Measurements from ENCODE around the gene CES5A. TPM values are rescaled to one million over a fixed set of nuclear protein-coding genes. Genes with fewer than 3 reads are reported as not detected.

The CES5A gene
- total and polyA plus RNA-seq, 2 donors from 2014 or later: not detected

DNA sequence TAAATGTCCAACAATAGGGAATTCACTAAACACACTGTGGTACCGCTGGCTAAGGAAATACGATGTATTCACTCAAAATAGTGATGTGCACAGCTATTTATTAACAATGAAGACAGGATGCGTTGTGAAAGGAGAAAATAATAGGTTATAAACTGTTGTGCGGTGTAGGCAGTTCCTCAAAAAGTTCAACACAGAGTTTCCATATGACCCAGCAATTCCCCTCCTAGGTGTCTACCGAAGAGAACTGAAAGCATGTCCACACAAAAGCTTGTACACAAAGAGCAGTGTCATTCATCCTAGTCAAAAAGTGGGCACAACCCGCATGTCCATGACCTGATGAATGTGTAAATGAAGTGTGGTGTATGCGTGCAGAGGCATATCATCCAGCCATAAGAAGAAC lies 41.1 kb downstream of the CES5A start:
- TF ChIP-seq, protein P1, sequence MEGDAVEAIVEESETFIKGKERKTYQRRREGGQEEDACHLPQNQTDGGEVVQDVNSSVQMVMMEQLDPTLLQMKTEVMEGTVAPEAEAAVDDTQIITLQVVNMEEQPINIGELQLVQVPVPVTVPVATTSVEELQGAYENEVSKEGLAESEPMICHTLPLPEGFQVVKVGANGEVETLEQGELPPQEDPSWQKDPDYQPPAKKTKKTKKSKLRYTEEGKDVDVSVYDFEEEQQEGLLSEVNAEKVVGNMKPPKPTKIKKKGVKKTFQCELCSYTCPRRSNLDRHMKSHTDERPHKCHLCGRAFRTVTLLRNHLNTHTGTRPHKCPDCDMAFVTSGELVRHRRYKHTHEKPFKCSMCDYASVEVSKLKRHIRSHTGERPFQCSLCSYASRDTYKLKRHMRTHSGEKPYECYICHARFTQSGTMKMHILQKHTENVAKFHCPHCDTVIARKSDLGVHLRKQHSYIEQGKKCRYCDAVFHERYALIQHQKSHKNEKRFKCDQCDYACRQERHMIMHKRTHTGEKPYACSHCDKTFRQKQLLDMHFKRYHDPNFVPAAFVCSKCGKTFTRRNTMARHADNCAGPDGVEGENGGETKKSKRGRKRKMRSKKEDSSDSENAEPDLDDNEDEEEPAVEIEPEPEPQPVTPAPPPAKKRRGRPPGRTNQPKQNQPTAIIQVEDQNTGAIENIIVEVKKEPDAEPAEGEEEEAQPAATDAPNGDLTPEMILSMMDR (IDR thresholded peaks at IDR 0.05; ENCODE audit: borderline replicate concordance, extremely low read depth, insufficient read depth): no peak
- DNase-seq: no peak
- H3K4me1 ChIP-seq (ENCODE audit: control insufficient read depth in 2 of 3, insufficient read depth in 2 of 3, low read depth in 1 of 3, low read length in 3 of 3): no peaks in the 10 kb centered on the region
- no peak overlapping the region for H3K27ac ChIP-seq (ENCODE audit: low read depth in 2 of 2, low read length in 2 of 2)
- H3K36me3 ChIP-seq (ENCODE audit: control insufficient read depth in 2 of 3, insufficient read depth in 3 of 3, low read length in 3 of 3): no peaks in the 10 kb centered on the region
- FAIRE-seq: no peak
- H3K9ac ChIP-seq (ENCODE audit: low read length in 3 of 3): no peak overlapping the region
- no peaks in the 10 kb centered on the region for H3K9me3 ChIP-seq (ENCODE audit: control insufficient read depth in 2 of 3, insufficient read depth in 1 of 3, low read length in 3 of 3)
- intact Hi-C loops (cut with DNase I): no loop called here
- H3K4me3 ChIP-seq (ENCODE audit: low read length in 3 of 3): no peak overlapping the region
- no peaks in the 10 kb centered on the region for H3K27me3 ChIP-seq (ENCODE audit: control insufficient read depth, insufficient read depth, low read length)

DNA sequence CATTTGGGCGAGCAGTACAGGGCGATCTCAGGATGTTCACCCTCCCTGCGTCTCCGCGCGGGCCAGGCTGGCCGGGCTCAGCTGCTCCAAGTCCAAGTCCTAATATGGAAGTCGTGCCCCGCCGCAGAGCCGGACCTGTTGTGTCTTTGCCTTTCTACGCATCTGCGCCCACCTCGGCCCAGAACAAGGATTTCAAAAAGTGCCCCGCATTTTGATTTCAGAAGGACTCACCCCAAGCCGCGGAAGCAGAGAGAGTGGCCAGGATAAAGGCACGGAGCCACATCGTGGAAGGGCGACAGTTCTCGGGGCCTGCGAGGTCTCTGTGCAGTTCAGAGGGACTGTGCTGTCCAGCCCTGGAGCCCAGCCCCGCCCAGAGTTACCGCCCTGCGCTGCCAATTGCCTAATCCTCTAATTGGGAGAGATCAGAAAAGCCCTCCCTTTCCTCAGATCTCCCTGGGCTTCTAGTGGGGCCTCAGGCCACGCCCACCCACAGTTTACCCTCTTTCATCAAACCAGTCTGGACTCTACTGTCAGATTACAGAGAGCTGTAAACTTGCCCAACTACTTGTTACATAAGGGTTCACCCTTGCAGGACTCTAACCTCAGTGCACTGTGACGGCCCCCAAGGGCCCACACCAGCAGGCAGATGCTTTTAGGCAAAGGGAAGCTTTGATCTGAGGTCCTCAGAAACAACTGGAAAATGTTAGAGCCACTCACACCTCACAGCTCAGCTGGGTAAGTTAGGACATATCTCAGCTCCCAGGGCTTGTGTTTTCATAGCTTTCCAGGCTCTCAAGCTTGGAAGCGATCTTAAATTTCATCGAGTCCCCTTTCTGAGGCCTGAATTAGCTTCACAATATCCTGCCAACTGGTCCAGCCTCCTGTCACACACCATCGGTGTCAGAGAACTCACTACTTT lies 42.1 kb downstream of the CES5A start, which contains the start of gene CES1:
Gene CES1 (minus strand): TSS at position 324 of the 919 bp plus-strand sequence. CDS start 41 bp downstream, at position 283.
- Histone ChIP-seq H3K9ac (ENCODE audit: low read length in 3 of 3) (no peak within 1 kb of the TSS), H3K27ac (ENCODE audit: low read depth in 2 of 2, low read length in 2 of 2) (no peak within 1 kb of the TSS), H3K27me3 (ENCODE audit: control insufficient read depth, insufficient read depth, low read length) (no peaks in the 10 kb centered on the region), H3K36me3 (ENCODE audit: control insufficient read depth in 2 of 3, insufficient read depth in 3 of 3, low read length in 3 of 3) (no peaks in the 10 kb centered on the region), H3K9me3 (ENCODE audit: control insufficient read depth in 2 of 3, insufficient read depth in 1 of 3, low read length in 3 of 3) (no peaks in the 10 kb centered on the region), H3K4me3 (ENCODE audit: low read length in 3 of 3) (no peak within 1 kb of the TSS), H3K4me1 (ENCODE audit: control insufficient read depth in 2 of 3, insufficient read depth in 2 of 3, low read depth in 1 of 3, low read length in 3 of 3) (no peaks in the 10 kb centered on the region)
- intact Hi-C loops (cut with DNase I): no loop called here
- TF ChIP-seq, protein P1 (IDR thresholded peaks at IDR 0.05; ENCODE audit: borderline replicate concordance, extremely low read depth, insufficient read depth): no peak
- no peak for FAIRE-seq
- DNase-seq: peak; percentile 12 to 94 (median 31)

DNA sequence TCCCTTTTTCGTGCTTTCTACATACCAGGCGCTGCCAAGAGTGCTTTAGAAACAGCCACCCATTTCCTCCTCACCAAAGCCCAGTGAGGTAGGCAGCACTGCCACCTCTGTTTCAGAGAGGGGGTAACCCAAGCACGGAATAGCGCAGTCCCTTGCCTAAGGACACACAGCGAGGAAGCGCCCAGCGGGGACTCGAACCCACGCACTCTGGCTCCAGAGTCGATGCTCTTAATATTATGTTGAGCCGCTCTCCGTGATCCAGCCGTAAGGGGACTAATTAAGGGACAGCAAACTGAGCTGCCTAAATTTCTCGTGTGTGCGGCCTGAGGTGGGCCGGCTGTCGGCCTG lies 42.8 kb downstream of the CES5A start:
- FAIRE-seq: no peak
- H3K27me3 ChIP-seq (ENCODE audit: control insufficient read depth, insufficient read depth, low read length): no peaks in the 10 kb centered on the region
- no peak overlapping the region for H3K4me3 ChIP-seq (ENCODE audit: low read length in 3 of 3)
- DNase-seq: peak in 1 of 5 donors; percentile 65
- H3K36me3 ChIP-seq (ENCODE audit: control insufficient read depth in 2 of 3, insufficient read depth in 3 of 3, low read length in 3 of 3): no peaks in the 10 kb centered on the region
- no peaks in the 10 kb centered on the region for H3K4me1 ChIP-seq (ENCODE audit: control insufficient read depth in 2 of 3, insufficient read depth in 2 of 3, low read depth in 1 of 3, low read length in 3 of 3)
- no peak overlapping the region for H3K27ac ChIP-seq (ENCODE audit: low read depth in 2 of 2, low read length in 2 of 2)
- no peak overlapping the region for H3K9ac ChIP-seq (ENCODE audit: low read length in 3 of 3)
- TF ChIP-seq, protein P1 (IDR thresholded peaks at IDR 0.05; ENCODE audit: borderline replicate concordance, extremely low read depth, insufficient read depth): no peak
- intact Hi-C loops (cut with DNase I): no loop called here
- H3K9me3 ChIP-seq (ENCODE audit: control insufficient read depth in 2 of 3, insufficient read depth in 1 of 3, low read length in 3 of 3): no peaks in the 10 kb centered on the region

Measured in kidney (tissue), 14 donors.